ENCODE results near the gene KCNK17.

DNA sequence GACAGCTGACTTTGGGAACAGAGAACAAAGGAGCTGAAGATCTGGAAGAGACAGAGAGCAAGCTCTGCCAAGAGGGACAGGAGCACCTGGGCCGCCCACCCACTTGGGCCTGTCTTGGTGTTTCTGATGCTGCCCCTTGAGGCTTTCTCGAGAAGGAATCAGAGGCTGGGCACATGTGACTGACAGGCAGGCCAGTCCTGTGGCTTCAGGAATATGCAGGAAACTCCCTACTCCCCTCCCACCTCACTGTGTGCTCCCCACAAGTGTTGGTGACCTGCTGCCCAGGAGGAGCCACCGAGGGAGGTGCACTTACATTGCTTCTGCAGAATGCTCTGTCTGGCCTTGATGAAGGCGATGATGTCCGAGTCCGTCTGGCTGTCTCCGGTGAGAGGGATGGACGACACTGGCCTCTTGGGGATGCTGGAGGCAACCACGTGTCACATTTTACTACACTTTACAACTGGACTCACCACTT is 29.2 kb upstream of the KCNK17 start:
- TF ChIP-seq ZNF274 (IDR thresholded peaks at IDR 0.05; ENCODE audit: borderline replicate concordance, extremely low read depth, low read length) (no peak), RAD21 (IDR thresholded peaks at IDR 0.05 in 1 of 2, conservative IDR thresholded peaks at IDR 0.05 in 1 of 2; ENCODE audit: low read depth in 2 of 2, low read length in 2 of 2) (no peak), EZH2 (IDR thresholded peaks at IDR 0.05; ENCODE audit: low read depth, low read length, severe bottlenecking) (no peak), SIN3A (conservative IDR thresholded peaks at IDR 0.05 in 1 of 2, IDR thresholded peaks at IDR 0.05 in 1 of 2; ENCODE audit: low read depth in 1 of 2, low read length in 2 of 2) (no peak), RFX5 (IDR thresholded peaks at IDR 0.05; ENCODE audit: borderline replicate concordance, low read depth, low read length) (no peak), POLR2A (IDR thresholded peaks at IDR 0.05; ENCODE audit: control extremely low read depth in 1 of 2, low read depth in 2 of 2, low read length in 2 of 2) (no peak), GABPA (IDR thresholded peaks at IDR 0.05; ENCODE audit: borderline replicate concordance, insufficient read depth, low read length) (no peak)
- TF ChIP-seq, protein P1, sequence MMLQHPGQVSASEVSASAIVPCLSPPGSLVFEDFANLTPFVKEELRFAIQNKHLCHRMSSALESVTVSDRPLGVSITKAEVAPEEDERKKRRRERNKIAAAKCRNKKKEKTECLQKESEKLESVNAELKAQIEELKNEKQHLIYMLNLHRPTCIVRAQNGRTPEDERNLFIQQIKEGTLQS (IDR thresholded peaks at IDR 0.05; ENCODE audit: insufficient read depth, low read depth, low read length), result no peak
- TF ChIP-seq, protein P2, sequence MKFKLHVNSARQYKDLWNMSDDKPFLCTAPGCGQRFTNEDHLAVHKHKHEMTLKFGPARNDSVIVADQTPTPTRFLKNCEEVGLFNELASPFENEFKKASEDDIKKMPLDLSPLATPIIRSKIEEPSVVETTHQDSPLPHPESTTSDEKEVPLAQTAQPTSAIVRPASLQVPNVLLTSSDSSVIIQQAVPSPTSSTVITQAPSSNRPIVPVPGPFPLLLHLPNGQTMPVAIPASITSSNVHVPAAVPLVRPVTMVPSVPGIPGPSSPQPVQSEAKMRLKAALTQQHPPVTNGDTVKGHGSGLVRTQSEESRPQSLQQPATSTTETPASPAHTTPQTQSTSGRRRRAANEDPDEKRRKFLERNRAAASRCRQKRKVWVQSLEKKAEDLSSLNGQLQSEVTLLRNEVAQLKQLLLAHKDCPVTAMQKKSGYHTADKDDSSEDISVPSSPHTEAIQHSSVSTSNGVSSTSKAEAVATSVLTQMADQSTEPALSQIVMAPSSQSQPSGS (IDR thresholded peaks at IDR 0.05; ENCODE audit: low read length), result no peak
- TF ChIP-seq, protein P3, sequence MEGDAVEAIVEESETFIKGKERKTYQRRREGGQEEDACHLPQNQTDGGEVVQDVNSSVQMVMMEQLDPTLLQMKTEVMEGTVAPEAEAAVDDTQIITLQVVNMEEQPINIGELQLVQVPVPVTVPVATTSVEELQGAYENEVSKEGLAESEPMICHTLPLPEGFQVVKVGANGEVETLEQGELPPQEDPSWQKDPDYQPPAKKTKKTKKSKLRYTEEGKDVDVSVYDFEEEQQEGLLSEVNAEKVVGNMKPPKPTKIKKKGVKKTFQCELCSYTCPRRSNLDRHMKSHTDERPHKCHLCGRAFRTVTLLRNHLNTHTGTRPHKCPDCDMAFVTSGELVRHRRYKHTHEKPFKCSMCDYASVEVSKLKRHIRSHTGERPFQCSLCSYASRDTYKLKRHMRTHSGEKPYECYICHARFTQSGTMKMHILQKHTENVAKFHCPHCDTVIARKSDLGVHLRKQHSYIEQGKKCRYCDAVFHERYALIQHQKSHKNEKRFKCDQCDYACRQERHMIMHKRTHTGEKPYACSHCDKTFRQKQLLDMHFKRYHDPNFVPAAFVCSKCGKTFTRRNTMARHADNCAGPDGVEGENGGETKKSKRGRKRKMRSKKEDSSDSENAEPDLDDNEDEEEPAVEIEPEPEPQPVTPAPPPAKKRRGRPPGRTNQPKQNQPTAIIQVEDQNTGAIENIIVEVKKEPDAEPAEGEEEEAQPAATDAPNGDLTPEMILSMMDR (IDR thresholded peaks at IDR 0.05; ENCODE audit: control extremely low read depth in 1 of 3, insufficient read depth in 1 of 3, low read depth in 1 of 3, low read length in 3 of 3), result peak in 1 of 3 experiments; percentile 3; a peak in 1 of 4 replicates

Measured in H1 (cell line).